H7 (cell line): ENCODE measurements around the gene PNCK. TPM values are rescaled to one million over a fixed set of nuclear protein-coding genes. Genes with fewer than 3 reads are reported as not detected.

Experiments
- DNase-seq: peaks from one replicate; pipeline ENCODE4 v3.0.0; 2012
- H3K27me3 ChIP-seq: 2 replicates; pipeline ENCODE4 v1.6.0; 2011; ENCODE audit warnings: mild to moderate bottlenecking, low read length; ENCODE audit not compliant: control insufficient read depth, insufficient read depth
- H3K36me3 ChIP-seq: replicated peaks from 2 replicates; pipeline ENCODE4 v1.5.1; 2011; ENCODE audit warnings: low read length; ENCODE audit not compliant: control insufficient read depth, insufficient read depth
- H3K4me3 ChIP-seq: 2 replicates; pipeline ENCODE4 v1.5.1; 2011; ENCODE audit warnings: low read depth, mild to moderate bottlenecking, control low read depth, low read length, moderate library complexity; ENCODE audit not compliant: insufficient read depth
- total RNA-seq: library from RNA; depleted of rRNA; stranded (reverse); fragments of >200 nt; shearing (Covaris generic); gene quantifications from 2 replicates; pipeline ENCODE4 v1.2.3, GENCODE V29; 2014

Gene PNCK
- total RNA-seq, 1 experiment from 2014 or later = 1.7 TPM

DNA sequence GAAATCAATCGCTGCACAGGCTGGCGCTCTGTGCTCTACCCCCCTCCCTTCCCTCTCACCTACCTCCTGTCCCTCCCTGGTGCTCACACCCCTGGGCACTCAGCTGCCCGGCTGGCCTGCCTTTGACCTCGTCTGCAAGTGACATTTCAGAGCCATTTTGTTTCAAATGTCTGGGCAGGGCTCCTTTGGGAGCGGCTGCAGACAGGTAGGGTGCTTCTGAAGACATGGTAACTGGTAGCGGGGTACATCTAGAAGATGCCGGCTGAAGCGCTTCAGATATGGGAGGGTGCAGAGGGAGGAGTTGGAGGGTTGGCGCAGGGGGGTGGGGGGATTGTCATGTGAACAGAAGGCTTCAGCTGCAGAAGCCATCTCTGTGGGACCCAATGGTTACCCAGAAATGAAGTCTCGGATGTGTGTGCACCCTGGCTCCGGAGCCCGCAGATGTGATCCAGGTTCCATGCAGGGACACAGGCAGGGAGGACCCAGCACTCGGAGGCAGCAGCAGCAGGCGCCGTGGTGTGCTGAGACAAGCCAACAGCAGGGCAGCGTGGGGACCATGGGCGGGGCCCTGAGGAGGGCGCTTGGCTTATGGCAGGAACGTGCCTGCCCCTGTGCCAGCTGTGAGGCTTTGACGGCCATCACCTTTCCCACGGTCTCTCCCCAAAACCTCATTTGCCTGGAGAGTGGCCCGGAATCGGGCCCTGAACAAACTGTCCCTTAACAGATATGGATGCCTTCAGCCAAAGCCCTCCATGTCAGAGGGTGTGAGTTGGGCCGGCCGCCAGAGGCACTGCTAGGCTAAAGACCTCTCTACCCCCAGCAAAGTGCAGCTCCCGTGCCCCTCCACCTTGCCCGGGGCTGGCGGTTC lies 34.2 kb downstream of the PNCK start:
- peak; percentile 18 for DNase-seq
- no peaks in the 10 kb centered on the region for H3K36me3 ChIP-seq
- H3K27me3 ChIP-seq = peaks cover 35% of the 10 kb centered on the region
- H3K4me3 ChIP-seq = no peak overlapping the region

GRCh38 chrX:153638436-153639176 lies 35.0 kb downstream of the PNCK start:
- Histone ChIP-seq H3K27me3 (peaks cover 30% of the 10 kb centered on the region), H3K4me3 (no peak overlapping the region), H3K36me3 (no peaks in the 10 kb centered on the region)
- DNase-seq = peak; percentile 38

DNA sequence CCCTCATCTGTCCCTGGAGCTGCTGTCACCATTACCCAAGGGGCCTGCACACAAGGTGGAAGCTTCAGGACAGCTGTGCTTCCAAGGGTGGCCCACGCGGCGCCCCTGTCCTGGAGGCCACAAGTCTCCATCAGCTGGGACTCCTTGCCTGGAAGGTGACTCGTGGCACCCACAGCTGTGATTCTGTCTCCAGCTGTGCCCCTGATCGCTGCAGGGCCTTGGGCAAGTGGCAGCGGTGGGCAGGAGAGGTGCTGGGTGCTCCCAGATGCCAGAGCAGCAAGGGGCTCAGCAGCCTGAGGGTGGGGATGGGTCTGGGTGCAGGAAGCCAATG lies 35.6 kb downstream of the PNCK start:
- peaks cover 24% of the 10 kb centered on the region for H3K27me3 ChIP-seq
- no peak overlapping the region for H3K4me3 ChIP-seq
- peak; percentile 15 for DNase-seq
- no peaks in the 10 kb centered on the region for H3K36me3 ChIP-seq

- Histone ChIP-seq H3K4me3 (no peak overlapping the region), H3K27me3 (peaks cover 18% of the 10 kb centered on the region), H3K36me3 (no peaks in the 10 kb centered on the region)
- peak; percentile 38 for DNase-seq
Measured at GRCh38 chrX:153637121-153638040, 36.2 kb downstream of the PNCK start.

GRCh38 chrX:153636716-153637115 lies 36.9 kb downstream of the PNCK start:
- Histone ChIP-seq H3K27me3 (peaks cover 12% of the 10 kb centered on the region), H3K4me3 (no peak overlapping the region), H3K36me3 (no peaks in the 10 kb centered on the region)
- DNase-seq = no peak

DNA sequence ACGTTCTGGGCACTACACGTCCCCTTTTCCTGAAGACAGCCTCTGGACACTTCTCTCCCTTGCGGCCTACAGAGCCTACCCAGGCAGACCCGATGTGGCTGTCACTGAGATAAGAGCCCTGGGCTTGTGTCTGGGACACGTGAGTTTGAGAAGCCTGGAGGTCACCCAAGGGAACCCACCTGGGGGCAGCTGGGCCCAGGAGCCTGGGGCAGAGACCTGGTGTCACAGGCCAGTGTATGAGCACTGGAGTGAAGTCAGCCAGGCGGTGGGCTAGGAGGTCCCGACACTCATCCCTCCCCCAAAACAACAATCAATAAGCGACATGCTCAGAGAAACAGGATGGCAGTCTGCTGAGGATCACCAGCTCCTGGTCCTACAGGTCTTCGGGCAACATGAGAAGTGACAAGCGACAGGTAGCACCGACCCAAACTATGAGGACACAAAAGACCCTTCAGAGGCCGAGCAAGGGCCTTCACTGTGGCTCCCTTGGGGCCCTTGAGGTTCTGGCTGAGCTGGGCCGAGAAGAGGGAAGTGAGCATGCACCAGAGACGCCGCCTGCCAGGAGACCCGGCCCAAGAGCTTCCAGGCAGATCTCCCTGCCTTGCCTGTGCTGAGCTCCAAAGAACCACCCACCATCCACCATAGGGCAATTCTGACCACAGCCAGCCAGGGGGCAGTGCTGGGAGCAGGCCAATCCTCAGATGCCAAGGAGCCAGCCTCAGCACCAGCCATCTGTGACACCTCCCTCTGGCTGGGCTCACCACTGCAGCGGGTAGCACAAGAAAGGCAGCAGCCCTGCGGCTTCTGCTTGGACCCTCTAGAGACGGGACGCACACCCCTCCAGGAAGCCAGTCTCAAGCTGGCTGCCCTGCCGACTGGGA lies 37.6 kb downstream of the PNCK start:
- Histone ChIP-seq H3K36me3 (no peaks in the 10 kb centered on the region), H3K27me3 (peaks cover 6% of the 10 kb centered on the region), H3K4me3 (no peak overlapping the region)
- DNase-seq = peak; percentile 87

DNA sequence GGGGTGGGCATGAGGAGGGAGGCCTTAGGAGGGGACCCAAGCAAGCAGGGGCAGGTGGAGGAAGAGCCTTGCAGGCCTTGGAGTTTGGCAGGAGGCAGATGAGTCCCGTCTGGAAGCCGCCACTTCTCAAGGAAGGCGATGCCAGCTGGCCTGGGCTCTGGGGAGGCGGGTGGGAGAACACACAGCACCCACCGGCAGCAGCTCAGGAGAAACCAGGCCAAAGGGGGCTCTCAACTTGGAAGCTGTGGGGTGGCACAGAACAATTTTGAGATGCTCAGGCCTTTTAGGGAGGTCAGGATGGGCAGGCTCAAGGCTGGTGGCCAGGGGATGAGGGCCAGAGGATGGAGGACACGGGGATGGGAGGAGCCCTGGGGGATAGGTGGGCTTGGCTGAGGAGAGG lies 38.2 kb downstream of the PNCK start:
- H3K27me3 ChIP-seq = no peaks in the 10 kb centered on the region; the same call in 1 of the 2 replicates
- peak; percentile 30 for DNase-seq
- H3K4me3 ChIP-seq = no peak overlapping the region
- H3K36me3 ChIP-seq = no peaks in the 10 kb centered on the region

DNA sequence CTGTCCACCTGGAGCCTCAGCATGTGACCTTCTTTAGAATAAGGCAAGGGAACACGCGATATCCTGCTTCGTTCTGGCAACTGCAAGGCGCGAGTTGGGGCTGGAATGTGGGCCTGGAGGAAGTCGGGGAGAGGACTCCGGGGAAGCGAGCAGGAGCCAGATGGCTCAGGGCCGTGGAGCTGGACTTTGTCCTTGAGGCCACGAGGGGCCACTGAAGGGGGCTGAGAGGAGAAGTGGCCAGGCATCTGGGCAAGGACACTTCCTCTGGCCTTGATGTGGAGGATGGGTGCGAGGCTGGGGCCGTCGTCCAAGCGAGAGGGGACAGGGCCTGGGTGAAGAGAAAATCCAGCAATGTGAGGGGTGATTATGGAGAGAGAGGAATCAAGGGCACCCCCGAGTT lies 38.8 kb downstream of the PNCK start:
- no peak overlapping the region for H3K4me3 ChIP-seq
- H3K36me3 ChIP-seq = no peaks in the 10 kb centered on the region
- DNase-seq = peak; percentile 28
- no peaks in the 10 kb centered on the region for H3K27me3 ChIP-seq

- Histone ChIP-seq H3K4me3 (no peak overlapping the region), H3K36me3 (no peaks in the 10 kb centered on the region), H3K27me3 (no peaks in the 10 kb centered on the region)
- DNase-seq = no peak
Measured at GRCh38 chrX:153634236-153634635, 39.4 kb downstream of the PNCK start.

DNA sequence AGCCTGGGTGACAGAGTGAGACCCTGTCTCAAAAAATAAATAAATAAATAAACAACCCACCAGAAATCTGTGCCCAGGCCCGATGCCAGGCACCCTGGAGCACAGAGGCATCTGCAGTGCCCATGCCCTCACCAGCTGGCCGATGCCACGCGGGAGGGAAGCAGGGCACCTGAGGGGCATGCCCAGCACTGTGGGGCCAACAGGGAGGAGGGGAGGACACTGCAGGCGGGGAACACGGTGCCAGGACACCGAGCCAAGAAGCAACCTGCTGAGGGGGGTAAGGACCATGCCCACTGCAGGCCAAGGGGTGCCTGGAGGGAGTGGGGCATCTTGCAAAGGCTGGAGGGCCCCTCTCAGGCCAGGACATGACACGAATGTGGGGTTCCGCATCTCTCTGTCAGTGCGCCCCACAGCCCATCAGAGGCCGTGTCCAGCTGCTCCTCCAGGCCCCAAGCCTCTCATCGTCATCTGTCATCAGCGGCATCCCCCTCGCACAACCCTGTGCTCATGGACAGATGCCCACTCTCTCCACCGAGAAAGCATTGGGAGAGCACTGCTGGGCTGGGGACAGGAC lies 39.9 kb downstream of the PNCK start:
- H3K36me3 ChIP-seq = no peaks in the 10 kb centered on the region
- no peaks in the 10 kb centered on the region for H3K27me3 ChIP-seq
- peak; percentile 25 for DNase-seq

GRCh38 chrX:153633048-153633447 lies 40.6 kb downstream of the PNCK start:
- no peaks in the 10 kb centered on the region for H3K36me3 ChIP-seq
- DNase-seq = peak; percentile 26
- no peaks in the 10 kb centered on the region for H3K27me3 ChIP-seq
- H3K4me3 ChIP-seq = no peak overlapping the region

More for the DNA sequence above, 39.9 kb downstream of the PNCK start:
- no peak overlapping the region for H3K4me3 ChIP-seq

DNA sequence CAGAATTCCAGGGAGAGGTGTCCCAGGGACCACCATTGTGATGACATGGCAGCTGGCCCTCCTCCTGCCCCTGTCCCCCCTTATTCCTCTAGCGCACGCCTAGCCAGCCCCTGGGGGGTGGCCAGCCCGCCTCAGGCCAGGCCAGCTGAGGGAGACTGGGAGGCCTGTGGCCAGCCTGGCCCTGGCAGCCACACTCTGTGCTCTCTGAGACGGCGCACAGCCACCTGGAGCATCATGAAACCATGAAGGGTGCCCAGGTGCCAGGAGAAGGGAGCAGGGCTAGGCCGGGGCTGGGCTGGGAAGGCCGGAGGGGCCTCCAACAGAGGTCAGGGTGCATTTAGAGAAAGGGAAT lies 41.0 kb downstream of the PNCK start:
- DNase-seq = no peak
- H3K27me3 ChIP-seq = no peaks in the 10 kb centered on the region
- H3K36me3 ChIP-seq = no peaks in the 10 kb centered on the region
- H3K4me3 ChIP-seq = no peak overlapping the region

GRCh38 chrX:153631907-153632594 lies 41.6 kb downstream of the PNCK start:
- no peak overlapping the region for H3K4me3 ChIP-seq
- no peaks in the 10 kb centered on the region for H3K36me3 ChIP-seq
- DNase-seq = peak; percentile 53
- no peaks in the 10 kb centered on the region for H3K27me3 ChIP-seq
